Fibroblast of lung (primary cell): ENCODE measurements around the gene CNNM1. TPM values are rescaled to one million over a fixed set of nuclear protein-coding genes. Genes with fewer than 3 reads are reported as not detected.

Experiments
- DNase-seq, 2 donors: peaks; one replicate each; pipeline versions ENCODE4 v3.0.0 to v3.0.0-alpha.2; 2010; ENCODE audit warnings: low read depth in 2 of 2
- H2AFZ ChIP-seq: 2 replicates; pipeline ENCODE4 v1.5.1; 2012; ENCODE audit warnings: low read length, control low read depth, inconsistent platforms
- H3K27ac ChIP-seq: 2 replicates; pipeline ENCODE4 v1.5.1; 2011; ENCODE audit warnings: low read length, control low read depth; ENCODE audit not compliant: insufficient read depth
- H3K27me3 ChIP-seq: 2 replicates; pipeline ENCODE4 v1.5.1; 2011; ENCODE audit warnings: mild to moderate bottlenecking, low read length; ENCODE audit not compliant: control insufficient read depth, insufficient read depth
- H3K36me3 ChIP-seq: 2 replicates; pipeline ENCODE4 v1.5.1; 2011; ENCODE audit warnings: low read length; ENCODE audit not compliant: control insufficient read depth, insufficient read depth
- H3K4me1 ChIP-seq: 2 replicates; pipeline ENCODE4 v1.5.1; 2011; ENCODE audit warnings: low read length; ENCODE audit not compliant: control insufficient read depth, insufficient read depth; ENCODE audit errors: extremely low read depth
- H3K4me2 ChIP-seq: 2 replicates; pipeline ENCODE4 v1.5.1; 2011; ENCODE audit warnings: low read length, control low read depth; ENCODE audit not compliant: insufficient read depth; ENCODE audit errors: extremely low read depth
- H3K4me3 ChIP-seq, 4 experiments: fragments of 200-600 bp in 1 of 4; sonication (generic) in 1 of 4; replicated peaks in 1 of 4; 2 replicates each; pipeline ENCODE4 v1.5.1; 2011 to 2016; ENCODE audit warnings: low read length in 4 of 4, low read depth in 3 of 4, mild to moderate bottlenecking in 3 of 4, control low read depth in 2 of 4, inconsistent platforms in 1 of 4, mixed read lengths in 1 of 4; ENCODE audit not compliant: insufficient read depth in 1 of 4; ENCODE audit errors: control extremely low read depth in 1 of 4
- H3K79me2 ChIP-seq: 2 replicates; pipeline ENCODE4 v1.5.1; 2012; ENCODE audit warnings: mild to moderate bottlenecking, low read length, inconsistent platforms; ENCODE audit not compliant: control insufficient read depth, insufficient read depth
- H3K9ac ChIP-seq: 2 replicates; pipeline ENCODE4 v1.5.1; 2011; ENCODE audit warnings: mild to moderate bottlenecking, low read length, control low read depth; ENCODE audit not compliant: insufficient read depth
- H3K9me3 ChIP-seq: 2 replicates; pipeline ENCODE4 v1.5.1; 2012; ENCODE audit warnings: low read depth, low read length; ENCODE audit not compliant: control insufficient read depth, insufficient read depth
- H4K20me1 ChIP-seq: 2 replicates; pipeline ENCODE4 v1.5.1; 2011; ENCODE audit warnings: low read length; ENCODE audit not compliant: control insufficient read depth, insufficient read depth; ENCODE audit errors: extremely low read depth
- CTCF ChIP-seq, 2 donors: IDR thresholded peaks in 1 of 2; conservative IDR thresholded peaks in 1 of 2; 1 replicate in 1 of 2; 2 replicates in 1 of 2; pipeline ENCODE4 v1.5.1; 2011 to 2012; ENCODE audit warnings: low read length in 2 of 2, control low read depth in 1 of 2, inconsistent platforms in 1 of 2, low read depth in 1 of 2, mild to moderate bottlenecking in 1 of 2
- EZH2 ChIP-seq: IDR thresholded peaks from 2 replicates; pipeline ENCODE4 v1.5.1; 2012; ENCODE audit warnings: low read length, control low read depth, mild to moderate bottlenecking; ENCODE audit errors: missing control alignments
- polyA plus RNA-seq, 2 donors: library from polyadenylated mRNA; depleted of rRNA in 1 of 2; stranded (reverse) in 1 of 2; unstranded in 1 of 2; fragments of >200 nt; gene quantifications; 2 replicates each; pipeline ENCODE4 v1.2.1, GENCODE V29; 2011 to 2012; ENCODE audit warnings: missing spikeins in 1 of 2
- total RNA-seq: library from RNA; depleted of rRNA; stranded (reverse); fragments of >200 nt; gene quantifications from 2 replicates; pipeline ENCODE4 v1.2.1, GENCODE V29; 2014

CNNM1 gene
- total and polyA plus RNA-seq, 2 donors (not counting 1 experiment from before 2014, with no cell fraction given): 0.20 to 0.66 TPM

GRCh38 chr10:99438890-99439289 lies 109.7 kb downstream of the CNNM1 start:
- Histone ChIP-seq H3K9ac (no peak overlapping the region), H2AFZ (no peak overlapping the region)

GRCh38 chr10:99442394-99442793 lies 113.2 kb downstream of the CNNM1 start:
- Histone ChIP-seq H3K9me3 (no peaks in the 10 kb centered on the region), H3K36me3 (no peaks in the 10 kb centered on the region), H3K4me3 (no peak overlapping the region), H3K79me2 (no peaks in the 10 kb centered on the region), H3K4me2 (no peak overlapping the region), H3K9ac (no peak overlapping the region), H3K27ac (no peak overlapping the region), H4K20me1 (no peaks in the 10 kb centered on the region), H3K4me1 (no peaks in the 10 kb centered on the region), H2AFZ (no peak overlapping the region), H3K27me3 (peaks cover 4% of the 10 kb centered on the region)
- TF ChIP-seq EZH2: no peak
- TF ChIP-seq CTCF (conservative IDR thresholded peaks at IDR 0.05 in 1 of 2, IDR thresholded peaks at IDR 0.05 in 1 of 2; ENCODE audit: low read depth in 1 of 2, low read length in 2 of 2): no peak
- DNase-seq: no peak

More at GRCh38 chr10:99438890-99439289, 109.7 kb downstream of the CNNM1 start:
- Histone ChIP-seq H3K27me3 (no peaks in the 10 kb centered on the region), H3K9me3 (no peaks in the 10 kb centered on the region), H3K4me1 (no peaks in the 10 kb centered on the region), H4K20me1 (no peaks in the 10 kb centered on the region), H3K4me3 (no peak overlapping the region), H3K36me3 (no peaks in the 10 kb centered on the region), H3K4me2 (no peak overlapping the region), H3K79me2 (no peaks in the 10 kb centered on the region), H3K27ac (no peak overlapping the region)
- TF ChIP-seq CTCF (conservative IDR thresholded peaks at IDR 0.05 in 1 of 2, IDR thresholded peaks at IDR 0.05 in 1 of 2; ENCODE audit: low read depth in 1 of 2, low read length in 2 of 2): no peak
- no peak for TF ChIP-seq EZH2
- no peak for DNase-seq

GRCh38 chr10:99443500-99443899 lies 114.3 kb downstream of the CNNM1 start:
- Histone ChIP-seq H3K27me3 (peaks cover 4% of the 10 kb centered on the region), H3K4me1 (no peaks in the 10 kb centered on the region), H2AFZ (no peak overlapping the region), H4K20me1 (no peaks in the 10 kb centered on the region), H3K9ac (no peak overlapping the region), H3K4me3 (no peak overlapping the region), H3K4me2 (no peak overlapping the region), H3K27ac (no peak overlapping the region), H3K36me3 (no peaks in the 10 kb centered on the region), H3K9me3 (no peaks in the 10 kb centered on the region), H3K79me2 (no peaks in the 10 kb centered on the region)
- TF ChIP-seq EZH2 (no peak), CTCF (conservative IDR thresholded peaks at IDR 0.05 in 1 of 2, IDR thresholded peaks at IDR 0.05 in 1 of 2; ENCODE audit: low read depth in 1 of 2, low read length in 2 of 2) (no peak)
- no peak for DNase-seq

Other genes starting within 250 kb of the CNNM1 start
- 0.17 and 0.51 TPM in 2 replicates for gene HPSE2, start 93.5 kb upstream of the CNNM1 start, total RNA-seq
- 0.02 and 0.51 TPM in 2 replicates for gene HPSE2, start 93.5 kb upstream of the CNNM1 start, polyA plus RNA-seq
- gene GOT1, start 101.3 kb downstream of the CNNM1 start, total RNA-seq: 31.8 and 52.2 TPM in 2 replicates
- 20.8 and 30.2 TPM in 2 replicates for gene GOT1, start 101.3 kb downstream of the CNNM1 start, polyA plus RNA-seq
- gene NKX2-3, start 203.6 kb downstream of the CNNM1 start, total RNA-seq: not detected in 2 replicates
- not detected in 2 replicates for gene NKX2-3, start 203.6 kb downstream of the CNNM1 start, polyA plus RNA-seq